OCI-M1 (cell line): ENCODE measurements around the gene LRFN2.
A peak's percentile ranks its signal among the peaks of the same experiment; 100 is the strongest.

Experiments
- DNase-seq: peaks from one replicate; lab custom pipeline; 2025; lab: John Stamatoyannopoulos, UW

Gene LRFN2

GRCh38 chr6:40398810-40399477 is 188.2 kb downstream of the LRFN2 start:
- DNase-seq = no peak

GRCh38 chr6:40398034-40398691 is 189.0 kb downstream of the LRFN2 start:
- no peak for DNase-seq

- DNase-seq = no peak
Observed at GRCh38 chr6:40397287-40398033, 189.7 kb downstream of the LRFN2 start.

GRCh38 chr6:40395698-40396076 is 191.5 kb downstream of the LRFN2 start:
- DNase-seq = no peak

GRCh38 chr6:40395066-40395697 is 192.0 kb downstream of the LRFN2 start:
- DNase-seq = no peak

GRCh38 chr6:40394381-40394780 is 192.8 kb downstream of the LRFN2 start:
- DNase-seq = no peak

GRCh38 chr6:40393641-40394040 is 193.5 kb downstream of the LRFN2 start:
- DNase-seq = no peak

GRCh38 chr6:40392589-40392988 is 194.6 kb downstream of the LRFN2 start:
- DNase-seq = no peak

- DNase-seq = no peak
Observed at GRCh38 chr6:40391851-40392517, 195.2 kb downstream of the LRFN2 start.

GRCh38 chr6:40391086-40391485 is 196.1 kb downstream of the LRFN2 start:
- no peak for DNase-seq

GRCh38 chr6:40390144-40390800 is 196.9 kb downstream of the LRFN2 start:
- no peak for DNase-seq

GRCh38 chr6:40389254-40389653 is 197.9 kb downstream of the LRFN2 start:
- DNase-seq = no peak

GRCh38 chr6:40387871-40388264 is 199.3 kb downstream of the LRFN2 start:
- DNase-seq = no peak

- DNase-seq = no peak
Observed at GRCh38 chr6:40387127-40387870, 199.9 kb downstream of the LRFN2 start.

GRCh38 chr6:40386200-40386599 is 201.0 kb downstream of the LRFN2 start:
- no peak for DNase-seq

- DNase-seq = no peak
Observed at GRCh38 chr6:40383348-40384115, 203.6 kb downstream of the LRFN2 start.

GRCh38 chr6:40380271-40380670 is 206.9 kb downstream of the LRFN2 start:
- no peak for DNase-seq

- peak; percentile 24 for DNase-seq
Observed at GRCh38 chr6:40379811-40380210, 207.4 kb downstream of the LRFN2 start.

GRCh38 chr6:40378725-40379074 is 208.5 kb downstream of the LRFN2 start:
- no peak for DNase-seq

GRCh38 chr6:40378071-40378724 is 209.0 kb downstream of the LRFN2 start:
- DNase-seq = peak; percentile 94
